SU-DHL-6 (cell line): ENCODE results near the gene TAS1R2.

Source experiments
- EZH2phosphoT487 ChIP-seq: fragments of 200-600 bp; sonication (generic), shearing (Covaris generic); conservative IDR thresholded peaks from 2 replicates; pipeline ENCODE4 v1.6.1; 2018; ENCODE audit warnings: mild to moderate bottlenecking, antibody characterized with exemption, low read length, moderate library complexity, mixed read lengths
- TF ChIP-seq, protein P1 (sequence below): fragments of 200-600 bp; sonication (generic); IDR thresholded peaks from one replicate; pipeline ENCODE4 v1.5.1; 2017; ENCODE audit warnings: antibody characterized with exemption, mild to moderate bottlenecking, low read length, moderate library complexity; ENCODE audit not compliant: insufficient read depth, poor library complexity, severe bottlenecking

DNA sequence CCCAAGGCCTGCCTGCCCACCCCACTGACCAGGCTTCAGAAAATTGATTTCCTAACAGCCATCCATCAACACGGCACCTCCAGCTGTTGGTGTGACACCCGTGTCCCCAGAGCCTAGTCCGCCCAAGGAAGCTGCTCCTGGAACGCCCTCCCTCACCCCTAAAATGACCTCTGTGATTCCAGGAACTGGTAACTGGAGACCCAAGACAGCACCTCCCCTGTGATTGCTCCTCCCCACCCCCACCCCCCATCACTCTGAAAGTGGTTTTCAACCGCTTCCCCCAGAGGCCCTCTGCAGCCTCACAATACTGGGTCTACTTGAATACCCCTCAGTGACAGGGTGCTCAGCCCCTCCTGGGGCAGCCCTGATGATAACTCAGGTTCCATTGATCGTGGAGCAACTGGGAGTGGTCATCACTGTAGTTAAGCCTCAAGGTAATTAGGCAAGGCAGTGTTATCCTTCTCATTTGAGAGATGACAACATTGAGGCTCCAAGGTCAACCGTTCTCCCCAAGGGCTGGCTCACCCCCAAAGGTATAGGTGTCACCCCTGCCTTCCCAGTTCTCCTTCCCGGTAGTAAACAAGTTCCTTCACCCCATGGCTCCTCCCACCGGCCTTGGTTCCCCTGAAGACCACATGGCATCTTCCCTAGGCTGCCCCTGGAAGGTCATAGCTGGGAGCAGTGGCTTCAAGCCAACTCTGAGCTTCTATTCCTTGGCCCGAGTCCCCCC lies 52.0 kb downstream of the TAS1R2 start:
- TF ChIP-seq, protein P1, sequence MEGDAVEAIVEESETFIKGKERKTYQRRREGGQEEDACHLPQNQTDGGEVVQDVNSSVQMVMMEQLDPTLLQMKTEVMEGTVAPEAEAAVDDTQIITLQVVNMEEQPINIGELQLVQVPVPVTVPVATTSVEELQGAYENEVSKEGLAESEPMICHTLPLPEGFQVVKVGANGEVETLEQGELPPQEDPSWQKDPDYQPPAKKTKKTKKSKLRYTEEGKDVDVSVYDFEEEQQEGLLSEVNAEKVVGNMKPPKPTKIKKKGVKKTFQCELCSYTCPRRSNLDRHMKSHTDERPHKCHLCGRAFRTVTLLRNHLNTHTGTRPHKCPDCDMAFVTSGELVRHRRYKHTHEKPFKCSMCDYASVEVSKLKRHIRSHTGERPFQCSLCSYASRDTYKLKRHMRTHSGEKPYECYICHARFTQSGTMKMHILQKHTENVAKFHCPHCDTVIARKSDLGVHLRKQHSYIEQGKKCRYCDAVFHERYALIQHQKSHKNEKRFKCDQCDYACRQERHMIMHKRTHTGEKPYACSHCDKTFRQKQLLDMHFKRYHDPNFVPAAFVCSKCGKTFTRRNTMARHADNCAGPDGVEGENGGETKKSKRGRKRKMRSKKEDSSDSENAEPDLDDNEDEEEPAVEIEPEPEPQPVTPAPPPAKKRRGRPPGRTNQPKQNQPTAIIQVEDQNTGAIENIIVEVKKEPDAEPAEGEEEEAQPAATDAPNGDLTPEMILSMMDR = no peak
- no peak for TF ChIP-seq EZH2phosphoT487
